HuH-7.5 (cell line): ENCODE measurements around the gene GRIK1.

Source experiments
- DNase-seq: peaks from one replicate; pipeline ENCODE4 v3.0.0; 2011; ENCODE audit warnings: low spot score

GRIK1 gene

GRCh38 chr21:29718081-29718815 is 221.5 kb downstream of the GRIK1 start:
- no peak for DNase-seq

DNA sequence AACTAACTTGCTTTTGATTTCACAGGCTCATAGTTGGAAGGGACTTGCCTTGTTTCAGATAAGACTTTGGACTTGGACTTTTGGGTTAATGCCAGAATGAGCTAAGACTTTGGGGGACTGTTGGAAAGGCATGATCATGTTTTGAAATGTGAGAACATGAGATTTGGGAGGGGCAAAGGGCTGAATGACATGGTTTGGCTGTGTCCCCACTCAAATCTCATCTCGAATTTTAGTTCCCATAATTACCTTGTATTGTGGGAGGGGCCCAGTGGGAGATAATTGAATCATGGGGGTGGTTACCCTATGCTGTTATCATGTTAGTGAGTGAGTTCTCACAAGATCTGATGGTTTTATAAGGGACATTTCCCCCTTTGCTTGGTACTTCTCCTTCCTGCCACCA is 222.1 kb downstream of the GRIK1 start:
- no peak for DNase-seq

- no peak for DNase-seq
These were observed 223.0 kb downstream of the GRIK1 start for GRCh38 chr21:29716753-29717152.

GRCh38 chr21:29715089-29715488 is 224.7 kb downstream of the GRIK1 start:
- DNase-seq = no peak

DNA sequence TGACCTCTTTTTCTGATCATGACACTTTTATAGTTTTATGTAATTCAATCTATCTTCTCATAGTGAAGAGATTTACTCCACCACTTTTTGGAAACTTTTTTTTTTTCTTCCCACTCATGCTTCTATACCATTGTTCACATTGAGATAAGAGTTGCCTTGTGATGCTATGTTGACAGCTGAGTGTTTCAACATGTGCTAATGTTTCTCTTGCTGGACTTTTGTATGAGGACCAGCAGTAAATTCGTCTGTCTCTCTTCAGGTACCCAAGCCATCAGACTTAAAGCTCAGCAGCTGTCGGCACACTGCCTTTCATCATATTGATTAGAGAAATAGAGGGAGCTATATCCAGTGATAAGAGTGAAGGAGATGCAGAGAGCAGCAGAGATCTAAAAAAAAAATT is 227.0 kb downstream of the GRIK1 start:
- DNase-seq = no peak

- DNase-seq = no peak
These were observed 228.6 kb downstream of the GRIK1 start for GRCh38 chr21:29711236-29711635.

DNA sequence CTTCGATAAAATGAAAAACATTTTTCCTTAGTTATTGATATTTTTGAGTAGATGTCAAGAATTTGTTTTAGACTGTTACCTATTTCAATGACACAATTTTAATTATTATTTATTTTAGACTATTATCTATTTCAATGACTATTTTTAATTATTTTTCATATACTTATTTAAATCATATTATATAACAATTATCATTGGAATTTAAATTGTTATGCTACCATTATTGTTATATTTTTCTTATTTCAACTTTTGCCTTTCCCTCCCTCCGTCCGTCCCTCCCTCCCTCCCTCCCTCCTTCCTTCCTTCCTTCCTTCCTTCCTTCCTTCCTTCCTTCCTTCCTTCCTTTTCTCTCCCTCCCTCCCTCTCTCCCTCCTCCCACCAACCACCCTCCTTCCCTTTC is 229.3 kb downstream of the GRIK1 start:
- DNase-seq = no peak

DNA sequence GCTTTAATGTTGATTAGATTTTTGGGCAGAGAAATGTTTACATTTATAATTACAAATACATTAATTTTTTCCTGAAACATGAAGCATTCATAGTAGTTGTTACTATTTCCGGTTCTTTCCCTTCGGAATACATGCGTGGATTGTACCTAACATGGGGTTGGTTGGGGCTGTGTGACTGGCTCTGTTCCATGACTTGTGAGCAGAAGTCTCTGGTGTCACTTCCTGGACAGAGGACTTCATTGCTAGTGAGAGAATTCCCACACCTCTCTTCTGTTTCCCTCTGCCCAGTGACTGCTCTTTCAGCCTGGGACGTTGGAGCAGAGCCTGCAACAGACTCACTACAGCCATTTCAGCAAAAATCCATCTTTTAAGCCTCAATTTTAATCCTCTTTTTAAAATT is 231.4 kb downstream of the GRIK1 start:
- no peak for DNase-seq

- no peak for DNase-seq
These were observed 235.1 kb downstream of the GRIK1 start for GRCh38 chr21:29704719-29705118.

GRCh38 chr21:29701676-29702075 is 238.1 kb downstream of the GRIK1 start:
- no peak for DNase-seq

- DNase-seq = no peak
These were observed 242.1 kb downstream of the GRIK1 start for GRCh38 chr21:29697555-29698193.

- DNase-seq = no peak
These were observed 242.9 kb downstream of the GRIK1 start for GRCh38 chr21:29696937-29697336.

GRCh38 chr21:29691616-29692491 is 247.9 kb downstream of the GRIK1 start:
- no peak for DNase-seq

DNA sequence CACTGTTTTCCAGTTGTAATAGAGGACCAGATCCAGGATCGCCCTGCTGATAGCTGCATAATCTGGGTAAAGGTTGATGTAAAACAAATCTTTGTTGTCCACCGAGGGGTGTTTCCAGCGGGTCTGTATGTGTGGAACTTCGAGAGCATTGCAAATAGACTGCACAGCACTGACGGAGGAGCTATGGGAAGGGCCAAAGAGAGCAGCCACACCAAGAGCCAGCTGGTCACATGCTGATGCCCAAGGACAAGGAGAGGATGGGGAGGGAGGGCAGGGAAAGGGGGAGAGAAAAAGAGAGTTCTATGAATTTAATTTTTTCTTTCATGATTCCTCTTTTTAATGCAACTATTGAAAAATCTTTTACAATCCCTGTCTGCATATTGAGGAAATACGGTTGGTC is 250.0 kb downstream of the GRIK1 start:
- no peak for DNase-seq

GRCh38 chr21:29684106-29684505 is 255.7 kb downstream of the GRIK1 start:
- no peak for DNase-seq

DNA sequence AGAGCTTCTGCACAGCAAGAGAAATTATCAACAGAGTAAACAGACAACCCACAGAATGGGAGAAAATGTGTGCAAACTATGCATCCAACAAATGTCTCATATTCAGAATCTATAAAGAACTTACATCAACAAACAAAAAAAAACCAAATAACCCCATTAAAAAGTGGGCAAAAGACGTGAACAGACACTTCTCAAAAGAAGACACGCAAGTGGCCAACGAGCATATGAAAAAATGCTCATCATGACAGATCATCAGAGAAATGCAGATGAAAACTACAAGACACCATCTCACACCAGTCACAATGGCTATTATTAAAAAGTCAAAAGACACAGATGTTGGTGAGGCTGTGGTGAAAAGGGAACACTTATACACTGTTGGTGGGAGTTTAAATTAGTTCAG is 257.0 kb downstream of the GRIK1 start:
- no peak for DNase-seq

DNA sequence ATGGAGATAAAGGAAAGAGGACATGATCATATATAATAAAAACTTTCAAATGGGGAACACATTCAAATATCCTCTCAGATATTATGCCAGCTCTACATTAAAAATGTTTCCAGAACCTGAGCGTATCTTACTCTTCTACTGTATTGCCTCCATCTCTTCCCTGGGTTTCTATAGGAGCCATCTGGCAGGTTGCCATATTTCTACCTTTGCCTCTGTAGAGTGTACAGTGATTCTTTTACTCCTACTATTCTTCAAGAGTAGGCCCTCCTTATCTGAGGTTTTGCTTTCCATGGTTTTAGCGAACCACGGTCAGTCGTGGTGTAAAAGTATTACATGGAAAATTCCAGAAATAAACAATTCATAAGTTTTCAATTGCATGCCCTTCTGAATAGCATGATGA is 259.5 kb downstream of the GRIK1 start:
- no peak for DNase-seq

GRCh38 chr21:29678626-29679025 is 261.2 kb downstream of the GRIK1 start:
- no peak for DNase-seq

DNA sequence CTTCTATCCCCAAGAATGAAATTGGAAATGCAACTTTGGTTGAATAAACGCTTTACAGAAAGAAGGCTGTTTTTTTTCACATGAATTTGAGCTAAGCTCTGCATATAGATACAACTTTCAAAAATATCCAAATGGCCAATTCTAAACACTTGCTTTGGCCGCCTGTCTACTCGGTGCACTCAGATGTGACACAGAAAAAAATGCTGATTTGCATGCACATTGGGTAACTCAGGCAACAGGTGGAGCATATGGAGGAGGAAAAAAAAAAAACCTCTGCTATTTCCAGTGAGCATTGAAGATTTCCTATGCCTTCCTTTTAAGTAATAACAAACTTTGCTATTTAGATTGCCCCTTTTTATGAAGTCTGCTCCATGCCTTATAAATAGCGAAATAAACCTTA is 262.5 kb downstream of the GRIK1 start:
- DNase-seq = no peak

DNA sequence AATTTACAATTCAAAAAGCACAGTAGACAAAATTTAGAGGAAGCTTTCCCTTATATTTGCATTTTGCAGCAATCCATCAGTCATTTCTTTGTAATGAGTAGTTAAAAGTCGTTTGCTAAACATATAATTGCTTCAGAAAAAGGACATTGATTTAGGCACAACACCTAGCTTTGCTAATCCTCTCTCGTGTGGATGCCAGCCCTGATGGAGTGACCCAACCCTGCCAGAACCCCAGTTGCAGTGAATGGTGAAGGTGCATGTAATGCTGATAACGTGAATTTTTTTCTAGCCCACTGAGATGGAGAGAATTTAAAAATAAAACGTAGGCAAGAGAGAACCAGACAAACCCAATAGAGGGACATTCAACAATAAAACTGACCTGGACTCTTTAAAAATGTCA is 263.4 kb downstream of the GRIK1 start:
- DNase-seq = no peak

DNA sequence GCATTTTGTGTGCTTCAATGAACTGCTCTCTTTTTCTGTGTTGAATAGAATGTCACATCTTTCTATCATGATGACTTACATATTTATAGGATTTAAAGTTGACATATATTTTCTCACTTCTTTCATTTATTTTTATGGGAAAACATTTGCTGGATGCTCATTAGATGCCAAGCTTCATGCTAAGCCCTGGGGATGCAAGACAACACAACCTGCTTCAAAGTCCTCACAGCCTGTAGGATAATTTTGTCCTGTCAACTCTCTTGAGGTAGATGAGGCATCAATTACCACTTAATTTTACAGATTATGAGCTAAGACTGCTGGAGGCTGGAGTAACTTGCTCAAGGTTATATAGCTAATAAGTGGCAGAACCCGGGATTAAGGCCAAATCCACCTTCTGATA is 264.3 kb downstream of the GRIK1 start:
- DNase-seq = no peak

- DNase-seq = no peak
These were observed 265.5 kb downstream of the GRIK1 start for GRCh38 chr21:29674343-29674742.

DNA sequence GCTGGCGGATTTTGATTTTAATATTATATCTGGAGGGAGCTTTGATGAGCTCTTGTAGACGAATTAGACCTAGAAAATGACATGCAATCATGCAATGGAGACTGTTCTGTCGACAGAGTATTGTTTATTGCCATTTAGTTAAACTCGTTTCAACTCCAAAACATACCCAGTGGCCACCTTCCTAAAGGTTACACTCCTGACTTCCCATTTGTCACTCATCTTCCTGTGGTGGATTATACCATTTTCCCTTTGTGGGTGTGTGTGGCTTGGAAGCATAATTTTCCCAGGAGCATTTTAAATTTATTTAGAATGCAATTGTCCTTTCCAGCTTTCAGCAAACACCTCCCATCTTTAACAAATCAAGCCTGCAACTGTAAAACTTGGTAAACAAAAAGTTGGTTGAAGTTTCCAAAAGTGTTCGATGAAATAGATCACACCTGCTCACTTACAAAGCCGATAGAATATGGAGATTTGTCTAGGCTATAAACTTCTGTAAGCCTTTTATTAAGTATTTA is 266.6 kb downstream of the GRIK1 start:
- no peak for DNase-seq
